ENCODE results near the gene SCN2B. TPM values are rescaled to one million over a fixed set of nuclear protein-coding genes. Genes with fewer than 3 reads are reported as not detected.

The SCN2B gene
- total and polyA plus RNA-seq, 2 experiments from 2014 or later = 0.87 to 1.5 TPM

GRCh38 chr11:118162846-118163245, 13.6 kb downstream of the SCN2B start:
- no peak for DNase-seq (ENCODE audit: low read depth in 1 of 2, low spot score in 1 of 2)
- H3K27me3 ChIP-seq = peaks cover 79% of the 10 kb centered on the region
- H3K4me3 ChIP-seq = no peak overlapping the region
- H3K4me1 ChIP-seq (ENCODE audit: low read depth) = no peaks in the 10 kb centered on the region
- no peaks in the 10 kb centered on the region for H3K9me3 ChIP-seq (ENCODE audit: low read depth)
- TF ChIP-seq CTCF (IDR thresholded peaks at IDR 0.05; ENCODE audit: low read depth, low read length) = no peak
- no peak overlapping the region for H3K27ac ChIP-seq
- no peaks in the 10 kb centered on the region for H3K36me3 ChIP-seq

- Histone ChIP-seq H3K9me3 (ENCODE audit: low read depth) (no peaks in the 10 kb centered on the region), H3K4me1 (ENCODE audit: low read depth) (no peaks in the 10 kb centered on the region), H3K4me3 (no peak overlapping the region), H3K27me3 (peaks cover 79% of the 10 kb centered on the region), H3K27ac (no peak overlapping the region), H3K36me3 (no peaks in the 10 kb centered on the region)
- no peak for DNase-seq (ENCODE audit: low read depth in 1 of 2, low spot score in 1 of 2)
- TF ChIP-seq CTCF (IDR thresholded peaks at IDR 0.05; ENCODE audit: low read depth, low read length) = no peak
These were observed 14.7 kb downstream of the SCN2B start for GRCh38 chr11:118161786-118162185.

GRCh38 chr11:118157186-118157895, 19.1 kb downstream of the SCN2B start:
- DNase-seq (ENCODE audit: low read depth in 1 of 2, low spot score in 1 of 2) = no peak
- Histone ChIP-seq H3K27ac (no peak overlapping the region), H3K9me3 (ENCODE audit: low read depth) (no peaks in the 10 kb centered on the region), H3K27me3 (peaks cover 99% of the 10 kb centered on the region), H3K4me1 (ENCODE audit: low read depth) (no peaks in the 10 kb centered on the region), H3K4me3 (no peak overlapping the region), H3K36me3 (no peaks in the 10 kb centered on the region)
- no peak for TF ChIP-seq CTCF (IDR thresholded peaks at IDR 0.05; ENCODE audit: low read depth, low read length)

- Histone ChIP-seq H3K4me3 (no peak overlapping the region), H3K4me1 (ENCODE audit: low read depth) (no peaks in the 10 kb centered on the region), H3K27ac (no peak overlapping the region), H3K36me3 (no peaks in the 10 kb centered on the region), H3K9me3 (ENCODE audit: low read depth) (no peaks in the 10 kb centered on the region), H3K27me3 (peaks cover 99% of the 10 kb centered on the region)
- no peak for DNase-seq (ENCODE audit: low read depth in 1 of 2, low spot score in 1 of 2)
- TF ChIP-seq CTCF (IDR thresholded peaks at IDR 0.05; ENCODE audit: low read depth, low read length) = peak; percentile 15
These were observed 19.8 kb downstream of the SCN2B start for GRCh38 chr11:118156531-118157185.

- TF ChIP-seq CTCF (IDR thresholded peaks at IDR 0.05; ENCODE audit: low read depth, low read length) = no peak
- H3K36me3 ChIP-seq = no peaks in the 10 kb centered on the region
- H3K27me3 ChIP-seq = peaks cover 99% of the 10 kb centered on the region
- no peak overlapping the region for H3K27ac ChIP-seq
- no peak for DNase-seq (ENCODE audit: low read depth in 1 of 2, low spot score in 1 of 2)
- H3K9me3 ChIP-seq (ENCODE audit: low read depth) = no peaks in the 10 kb centered on the region
- no peak overlapping the region for H3K4me3 ChIP-seq
- no peaks in the 10 kb centered on the region for H3K4me1 ChIP-seq (ENCODE audit: low read depth)
These were observed 20.5 kb downstream of the SCN2B start for GRCh38 chr11:118155776-118156530.

Data from cardiac muscle cell (in vitro differentiated cells and primary cell).